NOMO-1 (cell line): Measurements from ENCODE around the gene LMBRD1.
A peak's percentile ranks its signal among the peaks of the same experiment; 100 is the strongest.
"Not testable (repeated sequence)": the region's sequence is repeated elsewhere in the genome, so short reads cannot be mapped to it uniquely, and the experiment has no call there.

Experiments used
- DNase-seq, 2 experiments: peaks; one replicate each; lab custom pipeline; 2025; ENCODE audit not compliant: unreplicated experiment in 2 of 2; lab: John Stamatoyannopoulos, UW

Gene LMBRD1

GRCh38 chr6:69796642-69797390, at the start of gene LMBRD1:
LMBRD1 (minus strand) TSS chr6:69797010; CDS start chr6:69796881, 129 bp downstream.
- DNase-seq, result peak; percentile 91 to 97

- DNase-seq, result no peak
These were observed 49.5 kb upstream of the LMBRD1 start for GRCh38 chr6:69846312-69846711.

GRCh38 chr6:69843189-69843588, 46.4 kb upstream of the LMBRD1 start:
- DNase-seq, result no peak

- DNase-seq, result no peak
These were observed 45.1 kb upstream of the LMBRD1 start for GRCh38 chr6:69841862-69842261.

GRCh38 chr6:69835414-69836179, 38.8 kb upstream of the LMBRD1 start:
- DNase-seq, result peak; percentile 59 to 69

GRCh38 chr6:69832558-69832957, 35.7 kb upstream of the LMBRD1 start:
- no peak for DNase-seq

GRCh38 chr6:69827276-69827893, 30.6 kb upstream of the LMBRD1 start:
- DNase-seq, result no peak

GRCh38 chr6:69825904-69826303, 29.1 kb upstream of the LMBRD1 start:
- no peak for DNase-seq

- DNase-seq, result not testable (repeated sequence)
These were observed 27.5 kb upstream of the LMBRD1 start for GRCh38 chr6:69824355-69824754.

- no peak for DNase-seq
These were observed 23.6 kb upstream of the LMBRD1 start for GRCh38 chr6:69820438-69820837.

- no peak for DNase-seq
These were observed 23.2 kb upstream of the LMBRD1 start for GRCh38 chr6:69820018-69820417.

GRCh38 chr6:69819138-69819537, 22.3 kb upstream of the LMBRD1 start:
- no peak for DNase-seq

GRCh38 chr6:69818223-69818930, 21.6 kb upstream of the LMBRD1 start:
- no peak for DNase-seq

GRCh38 chr6:69817358-69817757, 20.5 kb upstream of the LMBRD1 start:
- DNase-seq, result no peak

GRCh38 chr6:69816569-69816968, 19.8 kb upstream of the LMBRD1 start:
- DNase-seq, result no peak

- DNase-seq, result no peak
These were observed 19.2 kb upstream of the LMBRD1 start for GRCh38 chr6:69816026-69816425.

- peak; percentile 34 to 81 for DNase-seq
These were observed 16.7 kb upstream of the LMBRD1 start for GRCh38 chr6:69813508-69813907.

- peak in 1 of 2 experiments; percentile 4 for DNase-seq
These were observed 16.1 kb upstream of the LMBRD1 start for GRCh38 chr6:69812746-69813427.

- no peak for DNase-seq
These were observed 6.2 kb upstream of the LMBRD1 start for GRCh38 chr6:69802995-69803394.

- DNase-seq, result no peak
These were observed 4.9 kb upstream of the LMBRD1 start for GRCh38 chr6:69801711-69802110.
